Astrocyte of the hippocampus (primary cell): ENCODE results near the gene BBS10.
"Not testable (repeated sequence)": the region's sequence is repeated elsewhere in the genome, so short reads cannot be mapped to it uniquely, and the experiment has no call there.

Source experiments
- DNase-seq: peaks from one replicate; pipeline ENCODE4 v3.0.0; 2011; ENCODE audit warnings: low read depth, low spot score

BBS10 gene

DNA sequence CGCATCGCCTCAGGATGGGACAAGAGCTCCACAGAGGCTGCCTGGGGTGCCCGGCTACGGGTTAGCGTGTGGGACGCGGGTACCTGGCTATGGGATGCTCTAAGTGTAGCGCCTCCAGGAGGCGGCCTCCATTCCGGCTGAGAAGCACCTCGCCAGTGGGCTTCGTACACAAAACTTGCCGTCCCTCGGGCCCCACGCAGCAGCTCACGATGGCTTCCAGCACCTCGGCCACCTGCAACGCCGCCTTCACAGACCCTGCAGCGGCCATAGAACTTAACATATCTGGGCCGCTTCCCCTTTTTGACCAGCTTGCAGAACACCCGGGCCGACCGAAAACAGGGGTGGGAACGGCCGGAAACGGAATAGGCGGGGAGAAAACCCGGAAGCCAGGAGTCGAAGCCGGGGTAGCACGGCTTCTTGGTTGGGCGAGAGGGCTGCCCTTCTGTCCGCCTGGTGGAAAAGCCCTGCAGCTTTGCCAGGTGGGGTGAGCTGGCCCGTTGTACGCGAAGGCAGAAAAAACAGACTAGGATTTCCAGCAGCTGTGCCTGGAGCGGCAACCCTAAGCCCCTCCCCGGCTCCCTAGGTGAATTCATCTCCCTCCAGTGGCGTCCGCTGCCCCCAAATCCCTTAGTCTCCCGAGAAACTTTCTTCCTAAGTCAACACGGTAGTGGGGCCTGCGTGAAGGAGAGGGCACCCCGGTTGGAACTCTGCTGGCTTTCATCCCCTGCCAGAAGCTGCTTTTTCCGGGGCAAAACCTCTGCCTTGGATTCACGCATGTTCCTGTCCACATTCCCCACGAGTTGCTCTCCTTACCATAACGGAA, at the start of gene BBS10:
BBS10 (minus strand) TSS at position 337 of the 823 bp plus-strand sequence; CDS start at position 280, 57 bp downstream.
- peak; percentile 97 for DNase-seq

DNA sequence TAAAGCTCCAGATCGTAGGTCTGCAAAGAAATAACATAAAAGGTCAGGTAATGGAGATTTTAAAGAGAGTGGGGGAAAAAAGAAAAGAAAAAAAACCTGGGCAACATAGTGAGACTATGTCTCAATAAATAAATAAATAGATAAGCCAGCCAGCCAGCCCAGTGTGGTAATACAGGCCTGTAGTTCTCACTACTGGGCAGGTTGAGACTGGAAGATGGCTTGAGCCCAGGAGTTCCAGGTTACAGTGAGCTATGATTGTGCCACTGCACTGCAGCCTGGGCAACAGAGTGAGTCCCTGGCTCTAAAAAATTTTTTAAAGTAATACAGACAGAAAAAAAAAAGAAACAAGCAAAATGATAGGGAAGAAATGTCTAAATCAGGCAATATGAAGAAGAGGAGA, 43.2 kb upstream of the BBS10 start:
- no peak for DNase-seq

DNA sequence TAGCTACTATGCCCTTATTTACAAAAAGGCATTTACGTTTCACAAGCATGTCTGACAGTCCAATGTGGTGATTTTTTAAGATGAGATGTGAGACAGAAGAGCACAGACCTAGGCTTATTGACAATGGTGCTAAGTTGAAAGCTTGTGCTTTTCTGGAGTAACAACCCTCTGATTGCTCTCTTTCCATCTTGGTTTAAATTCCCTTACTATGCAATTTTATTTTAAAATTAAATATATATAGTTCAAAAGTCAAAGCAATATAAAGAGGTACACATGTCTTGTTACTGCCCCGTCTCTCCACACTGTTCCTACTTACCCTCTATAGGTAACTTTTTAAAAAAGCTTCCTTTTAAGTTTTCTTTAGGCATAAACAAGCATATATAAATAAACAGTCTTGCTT, 39.4 kb upstream of the BBS10 start:
- no peak for DNase-seq

DNA sequence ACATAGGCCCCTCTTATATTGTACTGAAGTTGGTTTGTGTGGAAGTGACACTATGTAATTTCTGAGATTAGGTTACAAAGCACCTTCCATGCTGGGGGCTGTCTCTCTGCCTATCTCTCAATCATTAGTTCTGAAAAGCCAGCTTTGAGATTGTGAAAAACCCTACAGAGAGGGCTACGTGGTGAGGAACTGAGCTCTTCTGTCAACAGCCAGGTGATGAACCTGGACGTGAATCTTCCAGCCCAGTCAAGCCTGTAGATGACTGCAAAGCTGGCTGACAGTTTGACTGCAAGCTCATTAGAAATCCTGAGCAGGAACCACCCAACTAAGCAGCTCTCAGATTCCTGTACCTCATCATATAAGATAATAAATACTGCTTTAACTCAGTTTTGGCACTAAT, 36.3 kb upstream of the BBS10 start:
- DNase-seq, result no peak

DNA sequence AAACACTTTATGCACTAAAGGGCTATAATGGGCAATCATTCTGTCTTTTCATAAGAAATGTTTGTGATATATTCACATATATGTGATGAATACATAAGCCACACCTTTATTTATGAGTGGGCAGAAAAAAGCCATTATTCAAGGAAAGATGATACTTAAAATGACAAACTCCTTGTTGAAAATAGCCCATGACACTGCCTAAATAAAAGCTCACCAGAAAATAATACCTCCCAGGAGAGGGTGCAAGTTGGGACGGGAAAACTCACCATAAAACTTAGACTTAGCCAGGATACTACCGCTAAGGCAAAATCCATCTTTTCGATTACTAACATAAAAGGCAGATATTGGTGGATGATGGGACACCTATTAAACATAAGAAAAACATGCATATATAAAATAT, 35.8 kb upstream of the BBS10 start:
- no peak for DNase-seq

DNA sequence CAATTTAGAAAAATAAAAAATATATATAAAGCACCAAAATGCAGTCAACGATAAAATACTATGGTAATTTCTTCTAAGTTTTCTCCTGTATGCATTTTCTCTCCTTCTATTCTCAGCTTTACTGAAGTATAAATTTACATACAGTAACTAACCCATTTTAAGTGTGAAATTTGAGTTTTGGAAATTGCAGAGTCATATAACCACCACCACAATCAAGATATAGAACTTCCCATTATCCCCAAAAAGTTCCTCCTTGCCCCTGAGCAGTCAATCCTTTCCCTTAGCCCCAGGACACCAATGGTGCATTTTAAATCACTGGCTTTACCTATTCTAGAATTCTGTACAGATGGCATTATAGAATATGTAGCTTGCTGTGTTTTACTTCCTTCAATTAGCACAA, 31.0 kb upstream of the BBS10 start:
- no peak for DNase-seq

DNA sequence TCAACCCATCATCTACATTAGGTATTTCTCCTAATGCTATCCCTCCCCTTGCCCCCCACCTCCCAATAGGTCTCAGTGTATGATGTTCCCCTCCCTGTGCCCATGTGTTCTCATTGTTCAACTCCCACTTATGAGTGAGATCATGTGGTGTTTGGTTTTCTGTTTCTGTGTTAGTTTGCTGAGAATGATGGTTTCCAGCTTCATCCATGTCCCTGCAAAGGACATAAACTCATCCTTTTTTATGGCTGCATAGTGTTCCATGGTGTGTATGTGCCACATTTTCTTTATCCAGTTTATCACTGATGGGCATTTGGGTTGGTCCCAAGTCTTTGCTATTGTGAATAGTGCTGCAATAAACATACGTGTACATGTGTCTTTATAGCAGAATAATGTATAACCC, 28.7 kb upstream of the BBS10 start:
- not testable (repeated sequence) for DNase-seq

DNA sequence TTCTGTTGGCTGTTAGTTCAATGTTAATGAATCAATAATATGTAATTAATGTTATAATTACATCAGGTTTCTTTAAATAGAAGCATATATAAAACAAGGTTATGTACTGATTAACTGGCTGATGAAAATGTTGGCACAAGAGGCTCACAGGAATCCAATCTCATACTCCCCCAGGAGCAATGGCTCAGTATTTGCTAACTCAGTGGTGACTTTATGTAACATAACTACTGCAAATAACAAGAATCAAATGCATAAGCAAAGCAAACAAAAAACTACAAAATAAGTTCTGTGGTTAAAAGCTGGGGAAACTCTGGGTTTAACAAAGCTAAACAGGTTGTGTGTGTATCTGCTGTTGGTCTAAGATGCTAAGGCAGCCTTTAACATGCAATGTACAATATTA, 27.7 kb upstream of the BBS10 start:
- no peak for DNase-seq

DNA sequence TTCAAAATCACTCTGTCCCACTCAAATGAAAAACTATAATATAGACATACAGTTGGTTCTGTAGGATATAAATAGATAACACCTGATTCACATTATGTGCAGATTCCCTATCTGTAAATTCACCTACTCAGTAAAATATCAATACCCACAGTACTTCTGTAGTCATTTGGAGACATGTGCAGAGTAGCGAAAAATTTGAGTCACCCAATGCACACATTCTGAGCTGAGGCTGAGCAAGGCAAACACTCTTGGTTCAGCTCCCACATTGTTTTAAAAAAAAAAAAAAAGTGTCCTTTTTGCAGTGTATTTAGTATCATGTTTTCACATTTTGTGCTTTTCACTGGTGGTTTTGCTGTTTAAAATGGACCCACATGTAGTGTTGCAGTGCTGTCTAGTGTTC, 27.3 kb upstream of the BBS10 start:
- DNase-seq, result no peak

DNA sequence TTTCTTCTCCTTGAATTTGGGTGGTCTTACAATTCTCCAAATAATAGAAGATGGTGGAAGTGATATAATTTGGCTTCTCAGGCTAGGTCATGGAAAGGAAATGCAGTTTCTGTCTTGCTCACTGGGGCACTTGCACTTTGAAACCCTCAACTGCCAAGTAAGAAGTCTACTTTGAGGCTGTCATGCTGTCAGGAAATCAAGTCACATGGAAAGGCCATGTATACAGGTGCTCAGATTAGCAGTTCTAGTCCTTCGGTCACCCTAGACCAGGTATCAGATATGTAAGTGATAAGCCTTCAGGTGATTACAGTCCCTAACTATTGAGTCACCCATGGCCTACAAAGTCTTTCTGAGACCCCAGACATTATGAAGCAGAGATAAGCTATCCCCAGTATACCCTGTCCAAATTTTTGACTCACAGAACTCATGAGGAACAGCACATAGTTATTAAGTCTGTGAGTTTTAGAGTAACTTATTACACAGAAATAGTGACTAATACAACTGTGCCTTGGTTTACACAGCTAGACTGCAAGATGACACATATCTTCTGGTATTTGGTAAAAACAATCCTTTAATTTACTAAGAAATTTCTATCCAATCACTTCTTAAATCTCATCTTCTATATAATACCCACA, 26.3 kb upstream of the BBS10 start:
- DNase-seq, result no peak

DNA sequence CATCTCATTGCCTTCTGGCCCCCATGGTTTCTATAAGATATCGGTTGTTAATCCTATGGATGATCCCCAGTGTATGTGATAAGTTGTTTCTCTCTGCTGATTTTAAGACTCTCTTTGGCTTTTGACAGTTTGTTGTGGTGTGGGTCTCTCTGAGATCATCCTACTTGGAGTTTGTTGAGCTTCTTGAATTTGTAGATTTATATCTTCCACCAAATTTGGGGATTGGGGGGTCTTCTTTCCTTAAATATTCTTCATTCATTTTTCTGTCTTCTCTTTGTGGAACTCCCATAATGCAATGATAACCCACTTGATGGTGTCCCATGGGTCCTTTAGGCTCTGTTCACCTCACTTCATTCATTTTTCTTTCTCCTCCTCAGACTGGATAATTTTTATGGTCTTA, 20.0 kb upstream of the BBS10 start:
- DNase-seq, result no peak

DNA sequence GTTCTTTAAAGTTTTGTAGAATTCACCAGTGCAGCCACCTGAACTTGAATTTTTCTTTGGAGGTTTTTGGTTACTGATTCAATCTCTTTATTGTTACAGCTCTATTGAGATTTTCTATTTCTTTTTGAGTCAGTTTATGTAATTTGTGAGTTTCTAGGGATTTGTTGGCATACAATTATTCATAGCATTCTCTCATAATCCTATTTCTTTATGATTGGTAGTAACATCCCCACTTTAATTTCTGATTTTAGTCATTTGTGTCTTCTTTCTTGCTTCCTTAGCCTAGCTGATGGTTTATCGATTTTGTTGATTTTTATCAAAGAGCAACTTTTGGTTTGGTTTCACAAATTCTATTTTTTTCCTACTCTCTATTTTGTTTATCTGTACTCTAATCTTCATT, 17.9 kb upstream of the BBS10 start:
- DNase-seq, result no peak

DNA sequence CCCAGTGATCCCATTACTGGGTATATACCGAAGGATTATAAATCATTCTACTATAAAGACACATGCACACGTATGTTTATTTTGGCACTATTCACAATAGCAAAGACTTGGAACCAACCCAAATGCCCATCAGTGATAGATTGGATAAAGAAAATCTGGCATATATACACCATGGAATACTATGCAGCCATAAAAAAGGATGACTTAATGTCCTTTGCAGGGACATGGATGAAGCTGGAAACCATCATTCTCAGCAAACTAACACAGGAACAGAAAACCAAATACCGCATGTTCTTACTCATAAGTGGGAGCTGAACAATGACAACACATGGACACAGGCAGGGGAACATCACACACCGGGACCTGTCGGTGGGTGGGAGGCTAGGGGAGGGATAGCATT, 15.9 kb upstream of the BBS10 start:
- not testable (repeated sequence) for DNase-seq

DNA sequence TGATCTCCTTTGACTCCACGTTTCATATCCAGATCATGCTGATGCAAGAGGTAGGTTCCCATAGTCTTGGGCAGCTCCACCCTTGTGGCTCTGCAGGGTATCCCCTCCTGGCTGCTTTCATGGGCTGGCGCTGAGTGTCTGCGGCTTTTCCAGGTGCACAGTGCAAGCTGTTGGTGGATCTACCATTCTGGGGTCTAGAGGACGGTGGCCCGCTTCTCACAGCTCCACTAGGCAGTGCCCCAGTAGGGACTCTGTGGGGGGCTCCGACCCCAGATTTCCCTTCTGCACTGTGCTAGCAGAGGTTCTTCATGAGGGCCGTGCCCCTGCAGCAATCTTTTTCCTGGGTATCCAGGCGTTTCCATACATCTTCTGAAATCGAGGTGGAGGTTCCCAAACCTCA, 12.1 kb upstream of the BBS10 start:
- DNase-seq, result no peak

DNA sequence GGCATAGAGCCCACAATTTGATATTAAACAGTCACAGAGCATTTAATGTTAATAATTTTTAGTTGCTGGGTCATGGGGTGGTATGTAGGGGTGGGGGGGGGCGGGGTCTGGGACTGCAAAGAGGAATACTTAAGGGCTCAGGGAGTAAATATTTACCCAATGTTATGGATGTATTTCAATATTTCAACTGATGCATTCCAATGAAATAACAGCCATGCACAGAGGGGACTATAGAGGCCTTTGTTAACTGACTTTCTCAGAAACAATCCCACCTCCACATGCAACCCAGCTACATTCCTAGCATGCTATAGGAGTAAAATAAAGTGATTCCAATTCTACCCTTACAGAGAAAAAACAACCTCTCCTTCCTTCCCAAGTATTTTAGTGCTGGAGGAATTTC, 7.9 kb upstream of the BBS10 start:
- DNase-seq, result no peak

DNA sequence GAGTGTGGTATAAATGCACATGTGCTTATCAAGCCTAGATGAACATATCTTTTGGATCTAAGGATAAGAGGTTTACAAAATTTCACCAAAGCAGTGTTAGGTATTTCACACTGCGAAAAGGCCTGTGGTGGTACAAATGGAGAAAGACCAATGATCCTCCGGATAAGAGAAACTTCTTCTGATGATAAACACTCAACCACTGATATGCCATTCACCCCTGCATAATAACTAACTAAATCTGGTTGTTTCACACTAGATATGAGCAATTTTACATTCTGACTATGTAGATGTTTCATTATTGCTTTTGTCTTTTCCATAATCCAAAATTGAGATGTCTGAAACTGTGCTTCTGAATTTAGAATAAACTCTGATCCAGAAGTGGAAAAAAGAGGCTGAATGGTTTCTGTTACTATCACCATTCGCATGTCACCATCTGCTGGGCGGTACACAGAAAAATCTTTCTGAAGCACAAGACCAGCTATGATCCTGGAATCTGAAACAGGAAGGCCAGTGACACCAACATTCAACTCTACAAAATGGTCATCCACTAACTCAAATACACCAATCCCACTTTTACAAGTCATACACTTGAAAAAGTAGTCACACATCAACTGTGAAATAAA, 1.3 kb downstream of the BBS10 start:
- peak; percentile 80 for DNase-seq

DNA sequence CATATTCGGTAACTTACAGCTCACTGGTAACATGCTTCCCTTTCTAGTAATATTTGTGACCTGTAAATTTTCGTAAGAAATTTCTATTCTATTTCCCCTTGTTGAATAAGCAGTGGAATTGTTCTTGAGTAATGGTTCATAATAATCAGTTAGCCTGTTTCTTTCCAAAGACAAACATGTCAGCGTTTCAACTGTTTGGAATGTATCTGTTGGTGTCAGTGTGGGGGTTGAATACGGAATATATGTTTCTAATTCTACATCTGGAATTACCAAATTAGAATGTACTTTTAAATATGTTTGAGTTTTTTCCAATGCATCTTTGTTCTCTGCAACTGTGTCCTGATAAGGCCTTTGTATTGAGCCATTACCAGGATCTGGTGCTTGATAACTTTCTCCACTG, 2.0 kb downstream of the BBS10 start:
- DNase-seq, result no peak

DNA sequence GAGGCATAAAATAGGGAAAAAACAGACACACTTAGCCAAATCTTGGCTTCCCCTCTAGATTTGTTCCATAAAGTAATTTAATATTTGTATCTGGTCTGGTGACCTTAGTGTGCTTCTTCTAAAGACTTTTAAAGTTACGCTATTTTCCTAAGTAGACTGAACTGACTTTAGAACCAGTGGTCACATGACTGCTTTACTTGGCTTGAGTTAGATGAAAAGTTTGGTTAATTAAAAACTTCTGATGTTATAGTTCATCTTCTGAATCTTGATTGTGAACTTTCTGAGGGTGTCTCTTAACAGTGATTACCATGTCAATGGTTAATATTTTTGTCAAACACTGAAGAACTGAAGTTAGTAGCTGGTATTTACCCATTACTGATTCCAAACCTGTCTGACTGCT, 2.6 kb downstream of the BBS10 start:
- DNase-seq, result no peak

DNA sequence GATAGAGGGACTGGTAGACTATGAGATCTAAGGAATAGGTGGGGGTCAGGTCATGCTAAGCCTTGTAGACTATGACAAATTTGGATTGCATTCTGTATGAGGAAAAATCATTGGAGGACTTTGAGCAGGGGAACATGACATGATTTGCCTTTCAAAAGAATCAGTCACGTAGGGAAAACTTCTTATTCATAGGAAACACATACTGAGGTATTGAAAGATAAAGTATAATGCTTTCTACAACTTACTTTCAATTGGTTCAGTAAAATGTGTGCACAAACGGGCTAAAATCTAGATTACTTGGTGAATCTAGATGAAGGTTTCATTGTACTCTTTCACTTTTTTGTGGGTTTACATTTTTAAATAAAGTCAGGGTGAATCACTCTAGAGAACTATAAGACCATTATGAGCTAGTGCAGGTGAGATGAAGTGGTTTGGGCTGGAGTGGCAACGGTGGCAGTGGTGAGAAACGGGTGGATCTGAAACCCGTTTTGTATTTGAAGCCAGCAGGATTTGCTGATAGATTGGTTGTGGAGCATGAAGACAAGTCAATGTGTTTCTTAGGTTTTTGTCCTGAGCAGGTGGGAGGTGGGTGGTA, 6.7 kb downstream of the BBS10 start:
- no peak for DNase-seq

DNA sequence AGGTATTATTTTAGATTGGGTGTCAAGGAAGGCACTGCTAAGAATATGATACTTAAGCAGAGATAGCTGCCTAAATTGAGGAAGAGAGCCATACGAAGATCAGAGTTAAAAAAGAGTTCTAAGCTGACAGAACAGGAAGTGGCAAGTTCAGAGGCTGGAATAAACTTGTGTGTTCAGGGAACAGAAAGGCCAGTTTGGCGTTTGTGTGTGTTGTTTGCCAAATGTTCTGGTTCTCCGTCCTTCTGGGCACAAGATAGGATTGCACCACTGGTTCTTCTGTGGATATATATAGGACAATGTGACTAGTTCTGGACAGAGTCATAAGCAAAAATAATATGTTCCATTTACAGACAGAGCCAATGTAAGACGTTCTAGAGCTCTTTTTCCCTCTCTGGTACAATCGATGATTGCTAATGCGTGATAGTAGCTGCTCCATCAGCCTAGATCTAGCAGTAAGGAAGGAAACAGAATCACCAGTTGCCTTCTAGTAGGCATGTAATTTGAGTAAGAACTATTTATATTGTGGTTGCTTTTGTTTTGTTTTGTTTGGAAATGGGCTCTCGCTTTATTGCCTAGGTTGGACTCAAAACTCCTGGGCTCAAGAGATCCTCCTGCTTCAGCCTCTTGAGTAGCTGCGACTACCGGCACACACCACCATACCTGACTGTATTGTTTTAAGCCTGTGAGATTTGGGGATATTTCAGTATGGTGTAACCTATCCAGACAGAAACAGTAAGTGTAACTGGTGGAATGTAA, 7.4 kb downstream of the BBS10 start:
- DNase-seq, result no peak

DNA sequence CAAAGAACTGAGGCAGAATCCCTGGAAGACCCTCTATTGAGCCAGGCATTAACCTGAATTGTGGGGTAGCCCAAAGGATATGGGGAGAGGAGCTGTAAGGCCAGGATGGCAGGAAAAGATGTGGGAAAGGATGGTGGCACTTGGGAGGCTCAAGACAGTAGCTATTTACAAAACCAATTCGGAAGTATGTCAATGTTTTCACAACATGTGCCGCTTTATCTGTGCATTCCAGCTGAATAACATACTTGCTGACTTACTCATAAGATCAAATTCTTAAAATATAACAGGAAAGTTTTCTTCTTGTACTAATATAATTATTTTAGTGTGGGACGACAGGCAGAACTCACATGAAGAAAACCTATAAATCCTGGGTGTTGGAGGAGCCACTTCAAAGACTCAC, 10.6 kb downstream of the BBS10 start:
- DNase-seq, result peak; percentile 54

DNA sequence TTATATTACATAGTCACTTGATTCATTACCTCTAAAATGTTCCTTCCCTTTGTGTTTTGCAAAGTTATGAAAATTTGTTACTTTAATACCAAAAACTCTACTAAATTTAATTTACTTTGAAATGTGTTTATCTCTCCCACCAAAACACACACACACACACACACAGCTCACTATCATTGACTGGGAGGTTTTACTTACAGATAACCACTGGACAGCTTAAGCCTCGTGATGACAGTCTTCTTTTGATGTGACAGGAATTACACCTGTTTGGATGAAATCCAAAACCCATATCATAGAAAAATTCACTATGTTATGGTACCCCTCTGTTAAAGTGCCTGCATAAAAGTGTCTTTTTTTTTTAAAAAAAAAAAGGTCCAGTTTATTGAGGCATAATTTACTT, 15.6 kb downstream of the BBS10 start:
- no peak for DNase-seq
